Neutrophil (primary cell): ENCODE data around the gene ABCA1.

Experiments used
- H3K27ac ChIP-seq: fragments of 200-600 bp; sonication (generic); 2 replicates; pipeline ENCODE4 v1.5.1; 2016; ENCODE audit warnings: mild to moderate bottlenecking, moderate library complexity
- H3K27me3 ChIP-seq: fragments of 200-600 bp; sonication (generic); 2 replicates; pipeline ENCODE4 v1.6.0; 2016; ENCODE audit warnings: mild to moderate bottlenecking
- H3K36me3 ChIP-seq: fragments of 200-600 bp; sonication (generic); 2 replicates; pipeline ENCODE4 v1.5.1; 2017
- H3K4me1 ChIP-seq, 2 experiments: fragments of 200-600 bp in 1 of 2; sonication (generic) in 1 of 2; 1 replicate in 1 of 2; 2 replicates in 1 of 2; pipeline versions ENCODE4 v1.5.1 to v1.6.1; 2013 to 2016; ENCODE audit warnings: low read depth in 1 of 2, low read length in 1 of 2, mild to moderate bottlenecking in 1 of 2, moderate library complexity in 1 of 2; ENCODE audit not compliant: control insufficient read depth in 1 of 2, insufficient read depth in 1 of 2
- H3K4me3 ChIP-seq, 2 experiments: fragments of 200-600 bp in 1 of 2; sonication (generic) in 1 of 2; 1 replicate in 1 of 2; 2 replicates in 1 of 2; pipeline ENCODE4 v1.5.1; 2013 to 2016; ENCODE audit warnings: low read depth in 1 of 2, low read length in 1 of 2, mild to moderate bottlenecking in 1 of 2, moderate library complexity in 1 of 2
- H3K9me3 ChIP-seq: fragments of 200-600 bp; sonication (generic); 2 replicates; pipeline ENCODE4 v1.5.1; 2016
- TF ChIP-seq, protein P1 (sequence below): fragments of 200-600 bp; sonication (generic); IDR thresholded peaks from 2 replicates; pipeline ENCODE4 v1.5.1; 2016; ENCODE audit warnings: antibody characterized with exemption

The ABCA1 gene

DNA sequence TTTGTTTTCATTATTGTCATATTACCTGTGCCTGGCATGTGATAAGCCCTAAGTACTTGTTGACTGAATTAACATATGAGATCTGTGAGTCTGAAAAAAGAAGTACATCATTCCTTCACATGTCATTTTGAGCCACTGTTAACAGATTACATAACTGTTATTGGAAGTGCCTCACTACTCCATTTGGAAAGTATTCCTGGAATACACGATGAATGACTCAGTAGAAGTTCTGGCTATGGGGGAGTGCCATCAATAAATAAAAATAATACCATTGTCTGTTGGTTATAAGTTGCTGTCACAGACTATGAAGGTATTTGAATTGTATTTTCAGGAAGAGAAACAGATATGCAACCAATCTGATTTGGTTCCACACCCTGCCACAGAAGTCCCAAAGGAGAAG lies 151.2 kb downstream of the ABCA1 start:
- Histone ChIP-seq H3K27ac (no peak overlapping the region), H3K36me3 (no peaks in the 10 kb centered on the region), H3K4me1 (no peaks in the 10 kb centered on the region), H3K27me3 (no peaks in the 10 kb centered on the region), H3K4me3 (no peak overlapping the region), H3K9me3 (no peaks in the 10 kb centered on the region)
- TF ChIP-seq, protein P1, sequence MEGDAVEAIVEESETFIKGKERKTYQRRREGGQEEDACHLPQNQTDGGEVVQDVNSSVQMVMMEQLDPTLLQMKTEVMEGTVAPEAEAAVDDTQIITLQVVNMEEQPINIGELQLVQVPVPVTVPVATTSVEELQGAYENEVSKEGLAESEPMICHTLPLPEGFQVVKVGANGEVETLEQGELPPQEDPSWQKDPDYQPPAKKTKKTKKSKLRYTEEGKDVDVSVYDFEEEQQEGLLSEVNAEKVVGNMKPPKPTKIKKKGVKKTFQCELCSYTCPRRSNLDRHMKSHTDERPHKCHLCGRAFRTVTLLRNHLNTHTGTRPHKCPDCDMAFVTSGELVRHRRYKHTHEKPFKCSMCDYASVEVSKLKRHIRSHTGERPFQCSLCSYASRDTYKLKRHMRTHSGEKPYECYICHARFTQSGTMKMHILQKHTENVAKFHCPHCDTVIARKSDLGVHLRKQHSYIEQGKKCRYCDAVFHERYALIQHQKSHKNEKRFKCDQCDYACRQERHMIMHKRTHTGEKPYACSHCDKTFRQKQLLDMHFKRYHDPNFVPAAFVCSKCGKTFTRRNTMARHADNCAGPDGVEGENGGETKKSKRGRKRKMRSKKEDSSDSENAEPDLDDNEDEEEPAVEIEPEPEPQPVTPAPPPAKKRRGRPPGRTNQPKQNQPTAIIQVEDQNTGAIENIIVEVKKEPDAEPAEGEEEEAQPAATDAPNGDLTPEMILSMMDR, result no peak

DNA sequence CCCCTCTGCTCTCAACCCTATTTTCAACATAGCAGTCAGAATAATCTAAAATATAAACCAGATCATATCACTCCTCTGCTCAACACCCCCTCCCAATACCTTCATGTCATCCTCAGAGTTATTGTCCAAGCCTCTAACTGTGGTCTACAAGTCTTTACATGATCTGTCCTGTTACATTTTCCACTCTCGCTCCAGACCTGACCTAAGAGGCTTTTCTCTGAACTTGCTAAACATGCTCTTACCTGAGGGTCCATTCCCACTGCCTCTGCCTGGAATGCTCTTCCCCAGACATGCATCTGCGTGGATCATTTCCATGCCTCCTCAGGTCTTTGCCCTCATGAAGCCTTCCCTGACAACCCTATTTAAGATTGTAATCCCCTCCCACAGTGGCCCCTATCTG lies 152.0 kb downstream of the ABCA1 start:
- H3K27me3 ChIP-seq, result no peaks in the 10 kb centered on the region
- TF ChIP-seq, protein P1, result no peak
- H3K36me3 ChIP-seq, result no peaks in the 10 kb centered on the region
- H3K4me3 ChIP-seq, result no peak overlapping the region
- no peak overlapping the region for H3K27ac ChIP-seq
- no peaks in the 10 kb centered on the region for H3K9me3 ChIP-seq
- no peaks in the 10 kb centered on the region for H3K4me1 ChIP-seq

DNA sequence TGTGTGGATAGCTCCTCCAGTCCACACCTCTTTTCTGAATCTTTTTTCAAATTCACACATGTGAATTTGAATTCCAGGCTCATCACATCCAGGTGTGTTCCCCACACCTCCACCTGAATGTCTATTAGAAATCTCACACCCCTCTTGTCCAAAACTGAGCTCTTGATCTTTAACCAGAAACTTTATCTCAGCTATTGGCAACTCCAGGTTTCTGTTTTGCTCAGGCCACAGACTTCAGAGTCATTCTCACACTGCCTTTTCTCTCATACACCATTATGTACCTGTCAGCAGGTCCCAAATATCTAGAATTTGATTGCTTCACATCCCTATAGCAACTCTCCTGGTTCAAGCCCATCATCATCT lies 152.4 kb downstream of the ABCA1 start:
- no peaks in the 10 kb centered on the region for H3K36me3 ChIP-seq
- no peak overlapping the region for H3K27ac ChIP-seq
- H3K4me3 ChIP-seq, result no peak overlapping the region
- TF ChIP-seq, protein P1, result no peak
- H3K9me3 ChIP-seq, result no peaks in the 10 kb centered on the region
- H3K4me1 ChIP-seq, result no peaks in the 10 kb centered on the region
- no peaks in the 10 kb centered on the region for H3K27me3 ChIP-seq

DNA sequence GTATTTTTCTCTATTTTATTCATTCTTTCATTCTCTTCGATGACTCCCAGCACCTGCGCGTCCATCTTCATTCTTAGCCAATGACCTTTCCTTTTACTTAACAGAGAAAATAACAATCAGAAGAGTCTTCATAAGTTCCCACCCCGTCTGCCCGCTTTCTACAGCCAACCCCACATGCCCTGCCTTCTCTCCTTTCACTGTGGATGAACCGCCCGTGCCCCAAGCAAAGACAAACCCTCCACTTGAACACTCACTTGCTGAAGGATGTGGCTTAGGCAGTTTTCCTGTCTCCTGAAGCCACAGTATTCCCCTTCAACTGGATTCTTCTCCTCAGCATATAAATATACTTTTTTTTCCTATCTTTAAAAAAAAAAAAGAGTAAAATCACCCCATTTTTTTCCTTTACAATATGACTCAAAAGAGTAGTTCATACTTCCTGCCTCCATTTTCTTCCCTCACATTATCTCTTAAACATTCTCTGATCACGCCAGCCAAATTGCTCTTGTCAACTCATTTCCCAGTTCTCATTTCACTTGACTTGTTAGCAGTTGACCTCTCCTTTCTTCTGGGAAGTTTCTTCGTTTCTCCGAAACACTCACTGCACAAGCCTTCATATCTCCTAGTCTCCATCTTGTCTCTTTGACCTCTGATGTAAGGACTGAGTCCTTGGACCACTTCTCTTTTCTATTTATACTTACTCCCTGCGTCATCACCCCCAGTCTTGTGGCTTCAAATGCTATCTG lies 153.0 kb downstream of the ABCA1 start:
- Histone ChIP-seq H3K9me3 (no peaks in the 10 kb centered on the region), H3K4me1 (no peaks in the 10 kb centered on the region), H3K27me3 (no peaks in the 10 kb centered on the region), H3K27ac (no peak overlapping the region), H3K4me3 (no peak overlapping the region), H3K36me3 (no peaks in the 10 kb centered on the region)
- TF ChIP-seq, protein P1, result no peak

DNA sequence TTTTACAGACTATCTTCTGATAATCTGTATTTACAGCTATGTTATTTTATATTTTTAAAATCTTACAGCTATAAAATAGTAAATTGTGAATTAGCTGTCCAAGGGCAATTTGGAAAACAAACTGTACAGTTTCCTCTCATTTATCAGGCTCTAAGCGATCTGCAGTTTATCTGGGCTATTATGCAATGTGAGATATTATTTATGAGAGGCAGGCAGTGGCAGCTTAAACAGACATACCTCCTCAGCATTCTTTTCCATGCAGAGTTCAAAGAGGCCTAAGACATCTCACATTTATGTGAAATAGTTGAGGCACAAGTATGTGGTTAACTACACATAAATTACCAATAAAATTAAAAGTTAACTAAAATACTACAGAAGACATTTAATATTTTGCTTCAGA lies 153.8 kb downstream of the ABCA1 start:
- Histone ChIP-seq H3K27ac (no peak overlapping the region), H3K27me3 (no peaks in the 10 kb centered on the region)
- TF ChIP-seq, protein P1, result no peak

More for the DNA sequence above, 153.8 kb downstream of the ABCA1 start:
- H3K36me3 ChIP-seq, result no peaks in the 10 kb centered on the region
- no peak overlapping the region for H3K4me3 ChIP-seq
- no peaks in the 10 kb centered on the region for H3K4me1 ChIP-seq
- H3K9me3 ChIP-seq, result no peaks in the 10 kb centered on the region
